ENCODE results near the gene GSDME. TPM values are rescaled to one million over a fixed set of nuclear protein-coding genes. Genes with fewer than 3 reads are reported as not detected.

Gene GSDME
- total RNA-seq, 1 donor from 2014 or later: 4.8 TPM

GRCh38 chr7:24659505-24659904 is 97.8 kb downstream of the GSDME start:
- no peak for ATAC-seq

GRCh38 chr7:24657980-24658379 is 99.3 kb downstream of the GSDME start:
- ATAC-seq: no peak

More at GRCh38 chr7:24659505-24659904, 97.8 kb downstream of the GSDME start:
- DNase-seq (ENCODE audit: low spot score): no peak

GRCh38 chr7:24656608-24657007 is 100.7 kb downstream of the GSDME start:
- no peak for ATAC-seq

More at GRCh38 chr7:24657980-24658379, 99.3 kb downstream of the GSDME start:
- no peak for DNase-seq (ENCODE audit: low spot score)

GRCh38 chr7:24654305-24654704 is 103.0 kb downstream of the GSDME start:
- no peak for DNase-seq (ENCODE audit: low spot score)
- no peak for ATAC-seq

More at GRCh38 chr7:24656608-24657007, 100.7 kb downstream of the GSDME start:
- no peak for DNase-seq (ENCODE audit: low spot score)

GRCh38 chr7:24653316-24654085 is 103.8 kb downstream of the GSDME start:
- ATAC-seq (peak; percentile 18), DNase-seq (ENCODE audit: low spot score) (no peak)

- ATAC-seq (peak; percentile 79), DNase-seq (ENCODE audit: low spot score) (no peak)
These were observed 104.9 kb downstream of the GSDME start for GRCh38 chr7:24652251-24652939.

Other genes starting within 250 kb of the GSDME start
- 14.9 TPM for gene PALS2, start 184.0 kb downstream of the GSDME start, total RNA-seq
- 0.58 TPM for gene OSBPL3, start 222.7 kb upstream of the GSDME start, total RNA-seq